Endodermal cell (in vitro differentiated cells): ENCODE results near the gene ITPA. TPM values are rescaled to one million over a fixed set of nuclear protein-coding genes. Genes with fewer than 3 reads are reported as not detected.

Experiments used
- DNase-seq: peaks from one replicate; pipeline ENCODE4 v3.0.0-alpha.2; 2017
- H3K27ac ChIP-seq: 2 replicates; pipeline ENCODE4 v1.5.1; 2013; ENCODE audit warnings: mild to moderate bottlenecking, low read depth, low read length, moderate library complexity
- H3K27me3 ChIP-seq: 2 replicates; pipeline ENCODE4 v1.6.1; 2013; ENCODE audit warnings: mild to moderate bottlenecking, low read length, moderate library complexity; ENCODE audit not compliant: insufficient read depth, control insufficient read depth, poor library complexity, severe bottlenecking
- H3K36me3 ChIP-seq: 2 replicates; pipeline ENCODE4 v1.7.0; 2013; ENCODE audit warnings: mild to moderate bottlenecking, low read length, moderate library complexity; ENCODE audit not compliant: control insufficient read depth, insufficient read depth
- H3K4me1 ChIP-seq: one replicate; pipeline ENCODE4 v1.7.0; 2013; ENCODE audit warnings: low read length; ENCODE audit not compliant: control insufficient read depth, insufficient read depth
- H3K4me3 ChIP-seq: 2 replicates; pipeline ENCODE4 v1.5.1; 2013; ENCODE audit warnings: mild to moderate bottlenecking, low read length, moderate library complexity
- H3K9ac ChIP-seq: 2 replicates; pipeline ENCODE4 v1.6.1; 2013; ENCODE audit warnings: mild to moderate bottlenecking, low read length, moderate library complexity; ENCODE audit not compliant: poor library complexity, severe bottlenecking; ENCODE audit errors: extremely low read depth
- H3K9me3 ChIP-seq: 2 replicates; pipeline ENCODE4 v1.6.1; 2013; ENCODE audit warnings: mild to moderate bottlenecking, low read length, moderate library complexity; ENCODE audit not compliant: control insufficient read depth
- H3K27ac Mint-ChIP-seq: 2 replicates; pipeline ENCODE4 v1.8.0; 2020; ENCODE audit warnings: mixed read lengths
- H3K27me3 Mint-ChIP-seq: 2 replicates; pipeline ENCODE4 v1.8.0; 2021; ENCODE audit warnings: mild to moderate bottlenecking, mixed read lengths; ENCODE audit not compliant: insufficient read depth
- H3K36me3 Mint-ChIP-seq: 2 replicates; pipeline ENCODE4 v1.8.0; 2020; ENCODE audit warnings: low read depth, mixed read lengths
- H3K4me1 Mint-ChIP-seq: 2 replicates; pipeline ENCODE4 v1.8.0; 2020; ENCODE audit warnings: mixed read lengths
- H3K4me3 Mint-ChIP-seq: 2 replicates; pipeline ENCODE4 v1.8.0; 2020; ENCODE audit warnings: mild to moderate bottlenecking, moderate library complexity, mixed read lengths
- H3K9me3 Mint-ChIP-seq: 2 replicates; pipeline ENCODE4 v1.8.0; 2020; ENCODE audit warnings: mild to moderate bottlenecking, mixed read lengths
- WGBS, 2 experiments: methylation state at CpG; one replicate each; pipeline versions ENCODE4 v1.1.5 to v1.1.7; 2013; ENCODE audit warnings: missing lambda C conversion rate in 2 of 2, mixed read lengths in 1 of 2; ENCODE audit not compliant: insufficient coverage in 1 of 2, insufficient read length in 1 of 2; 5-methylcytosine and 5-hydroxymethylcytosine counted together
- total RNA-seq, 2 donors: library from RNA; stranded (reverse); fragmentation: NEBNext Ultra II Directional in 1 of 2; extraction: Animal tissue kit (Norgen Biotek cat#: 25700) in 1 of 2; gene quantifications; 2 replicates in 1 of 2; 3 replicates in 1 of 2; pipeline ENCODE4 v1.2.1, GENCODE V29; 2021
- TF ChIP-seq, protein P1 (sequence below): fragments of 200-600 bp; sonication (generic); conservative IDR thresholded peaks from 2 replicates; pipeline ENCODE4 v1.5.0; 2021; ENCODE audit warnings: antibody characterized with exemption, mild to moderate bottlenecking

Gene ITPA
- total RNA-seq, 2 donors from 2014 or later, result 50.8 to 53.6 TPM

DNA sequence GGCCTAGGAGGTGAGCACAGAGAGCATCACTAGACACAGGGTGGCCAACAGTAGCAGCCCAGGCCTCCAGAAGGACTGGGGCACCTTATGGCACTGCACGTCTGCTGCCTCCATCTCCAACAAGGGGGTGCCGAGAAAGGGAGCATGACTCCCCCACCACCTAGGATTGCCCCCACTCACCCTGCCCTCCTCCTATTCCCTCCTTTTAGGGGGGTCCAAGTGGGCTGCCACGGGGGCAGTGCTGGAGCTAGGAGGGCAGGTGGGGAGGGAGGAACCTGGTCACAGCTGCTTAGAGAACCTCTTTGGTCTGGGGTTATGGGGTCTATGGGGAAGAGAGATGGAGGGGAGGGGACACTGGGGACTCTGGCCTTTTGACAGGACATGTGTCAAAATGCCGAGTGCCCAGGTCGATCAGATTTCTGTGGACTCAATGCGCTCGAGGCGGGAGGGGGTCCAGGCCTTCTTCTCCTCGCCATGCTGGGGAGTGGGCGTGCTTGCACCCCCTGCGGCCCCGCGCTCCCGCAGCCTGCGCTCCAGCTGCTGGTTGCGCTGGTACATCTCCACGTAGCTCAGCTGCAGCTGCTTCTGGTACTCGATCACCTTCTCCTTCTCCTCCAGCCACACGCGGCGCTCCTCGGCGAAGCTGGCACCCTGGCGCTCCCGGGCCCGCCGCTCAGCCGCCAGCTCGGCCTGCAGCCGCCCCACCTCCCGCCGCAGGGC is 45.1 kb upstream of the ITPA start:
- Histone ChIP-seq H3K36me3 (no peaks in the 10 kb centered on the region), H3K4me1 (no peaks in the 10 kb centered on the region), H3K27me3 (no peaks in the 10 kb centered on the region), H3K4me3 (no peak overlapping the region), H3K27ac (no peak overlapping the region), H3K9ac (no peak overlapping the region), H3K9me3 (no peaks in the 10 kb centered on the region)
- H3K36me3 Mint-ChIP-seq, result peaks cover 10% of the 10 kb centered on the region
- no peak for DNase-seq
- peaks cover 3% of the 10 kb centered on the region for H3K9me3 Mint-ChIP-seq
- H3K4me1 Mint-ChIP-seq, result peaks cover 18% of the 10 kb centered on the region
- no peak overlapping the region for H3K27ac Mint-ChIP-seq
- TF ChIP-seq, protein P1, sequence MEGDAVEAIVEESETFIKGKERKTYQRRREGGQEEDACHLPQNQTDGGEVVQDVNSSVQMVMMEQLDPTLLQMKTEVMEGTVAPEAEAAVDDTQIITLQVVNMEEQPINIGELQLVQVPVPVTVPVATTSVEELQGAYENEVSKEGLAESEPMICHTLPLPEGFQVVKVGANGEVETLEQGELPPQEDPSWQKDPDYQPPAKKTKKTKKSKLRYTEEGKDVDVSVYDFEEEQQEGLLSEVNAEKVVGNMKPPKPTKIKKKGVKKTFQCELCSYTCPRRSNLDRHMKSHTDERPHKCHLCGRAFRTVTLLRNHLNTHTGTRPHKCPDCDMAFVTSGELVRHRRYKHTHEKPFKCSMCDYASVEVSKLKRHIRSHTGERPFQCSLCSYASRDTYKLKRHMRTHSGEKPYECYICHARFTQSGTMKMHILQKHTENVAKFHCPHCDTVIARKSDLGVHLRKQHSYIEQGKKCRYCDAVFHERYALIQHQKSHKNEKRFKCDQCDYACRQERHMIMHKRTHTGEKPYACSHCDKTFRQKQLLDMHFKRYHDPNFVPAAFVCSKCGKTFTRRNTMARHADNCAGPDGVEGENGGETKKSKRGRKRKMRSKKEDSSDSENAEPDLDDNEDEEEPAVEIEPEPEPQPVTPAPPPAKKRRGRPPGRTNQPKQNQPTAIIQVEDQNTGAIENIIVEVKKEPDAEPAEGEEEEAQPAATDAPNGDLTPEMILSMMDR, result no peak
- H3K27me3 Mint-ChIP-seq, result peaks cover under 1% of the 10 kb centered on the region
- no peak overlapping the region for H3K4me3 Mint-ChIP-seq
- WGBS, 2 experiments, result 92 to 93% methylated on average over 23 to 32 of the region's 32 CpGs

DNA sequence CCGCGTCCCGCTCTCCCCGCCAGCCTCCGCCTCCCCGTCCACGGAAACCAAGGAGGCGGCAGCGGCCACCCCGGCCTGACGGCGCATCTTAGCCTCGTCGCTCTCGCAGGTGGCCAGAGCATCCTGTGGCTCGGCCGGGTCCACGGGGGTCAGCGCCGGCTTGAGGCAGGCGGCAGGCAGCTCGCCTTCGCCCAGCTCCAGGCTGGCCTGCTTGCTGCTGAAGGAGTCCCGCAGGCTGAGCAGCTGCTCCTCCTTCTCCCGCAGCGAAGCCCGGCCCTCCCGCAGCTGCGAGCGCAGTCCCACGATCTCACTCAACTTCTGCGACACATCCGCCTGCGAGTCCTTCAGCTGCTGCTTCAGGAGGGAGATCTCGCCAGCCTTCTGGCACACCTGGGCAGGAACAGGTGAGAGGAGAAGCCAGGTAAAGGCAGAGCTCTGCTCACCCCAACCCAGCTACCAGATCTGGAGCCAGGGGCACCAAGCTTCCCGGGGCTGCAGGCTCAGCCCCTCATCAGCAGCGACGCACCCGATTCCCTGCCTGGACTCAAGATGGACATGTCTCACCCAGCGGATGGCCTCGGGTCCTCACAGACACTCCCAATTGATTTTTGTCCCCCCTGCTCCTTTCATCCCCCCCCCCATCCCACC is 44.4 kb upstream of the ITPA start:
- TF ChIP-seq, protein P1, result no peak
- no peaks in the 10 kb centered on the region for H3K4me1 ChIP-seq
- H3K4me3 ChIP-seq, result no peak overlapping the region
- Mint-ChIP-seq H3K9me3 (peaks cover 2% of the 10 kb centered on the region), H3K27me3 (peaks cover 2% of the 10 kb centered on the region), H3K4me3 (no peak overlapping the region), H3K27ac (no peak overlapping the region), H3K4me1 (peaks cover 22% of the 10 kb centered on the region), H3K36me3 (peaks cover 12% of the 10 kb centered on the region)
- no peak overlapping the region for H3K9ac ChIP-seq
- no peaks in the 10 kb centered on the region for H3K27me3 ChIP-seq
- no peak overlapping the region for H3K27ac ChIP-seq
- no peaks in the 10 kb centered on the region for H3K36me3 ChIP-seq
- H3K9me3 ChIP-seq, result no peaks in the 10 kb centered on the region
- no peak for DNase-seq
- 90 to 95% methylated on average over 22 to 40 of the region's 41 CpGs for WGBS, 2 experiments

DNA sequence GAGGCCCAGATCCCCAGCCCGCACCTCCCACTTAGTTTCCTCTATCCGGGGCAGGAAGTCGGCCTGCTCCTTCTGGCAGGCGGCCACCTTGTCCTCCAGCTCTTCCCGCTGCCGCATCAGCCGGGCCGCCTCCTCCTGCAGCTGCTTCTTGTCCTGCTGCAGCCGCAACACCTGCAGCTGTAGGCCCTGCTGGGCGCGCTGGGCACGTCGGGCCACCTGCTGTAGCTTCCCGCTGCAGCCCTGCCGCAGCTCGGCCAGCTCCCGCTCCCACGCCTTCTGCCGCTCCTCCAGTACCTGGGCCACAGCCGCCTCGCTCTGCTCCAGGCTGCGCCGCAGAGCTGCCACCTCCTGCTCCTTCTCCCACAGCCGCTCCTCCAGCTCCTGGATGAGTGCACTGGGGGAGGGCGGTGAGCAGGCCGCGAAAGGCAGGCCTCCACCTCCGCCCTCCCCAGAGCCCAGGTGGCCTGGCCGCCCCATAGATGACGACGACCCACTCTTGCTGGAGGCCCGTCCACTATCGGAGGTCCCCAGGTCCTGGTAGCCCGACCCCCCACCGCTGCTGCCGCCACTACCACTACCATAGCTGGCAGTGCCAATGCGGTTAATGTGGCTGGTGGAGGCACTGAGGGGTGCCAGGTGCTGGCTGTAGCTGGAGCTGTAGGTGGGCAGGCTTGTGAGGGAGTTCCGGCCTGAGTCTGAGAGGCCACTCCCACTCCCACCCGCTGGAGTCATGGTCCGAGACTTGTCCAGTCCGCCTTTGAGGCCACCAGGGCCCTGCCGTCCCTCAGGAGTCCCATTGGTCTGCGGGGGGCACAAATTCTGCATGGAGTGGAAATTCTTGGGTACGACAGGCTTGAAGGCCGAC is 43.6 kb upstream of the ITPA start:
- H3K4me1 Mint-ChIP-seq, result peaks cover 24% of the 10 kb centered on the region
- Histone ChIP-seq H3K9ac (no peak overlapping the region), H3K27me3 (no peaks in the 10 kb centered on the region), H3K27ac (no peak overlapping the region), H3K4me1 (no peaks in the 10 kb centered on the region), H3K9me3 (no peaks in the 10 kb centered on the region), H3K4me3 (no peak overlapping the region), H3K36me3 (no peaks in the 10 kb centered on the region)
- no peak overlapping the region for H3K4me3 Mint-ChIP-seq
- DNase-seq, result no peak
- WGBS, 2 experiments, result 87 to 94% methylated on average over 10 to 45 of the region's 45 CpGs
- TF ChIP-seq, protein P1, result no peak
- peaks cover 13% of the 10 kb centered on the region for H3K36me3 Mint-ChIP-seq
- no peaks in the 10 kb centered on the region for H3K9me3 Mint-ChIP-seq
- H3K27ac Mint-ChIP-seq, result no peak overlapping the region
- peaks cover 2% of the 10 kb centered on the region for H3K27me3 Mint-ChIP-seq
